Ecto neural progenitor cell (in vitro differentiated cells): ENCODE data around the gene ATP5PB.

Experiments
- DNase-seq: peaks from one replicate; pipeline ENCODE4 v3.0.0-alpha.2; 2018; ENCODE audit warnings: low spot score

Gene ATP5PB

DNA sequence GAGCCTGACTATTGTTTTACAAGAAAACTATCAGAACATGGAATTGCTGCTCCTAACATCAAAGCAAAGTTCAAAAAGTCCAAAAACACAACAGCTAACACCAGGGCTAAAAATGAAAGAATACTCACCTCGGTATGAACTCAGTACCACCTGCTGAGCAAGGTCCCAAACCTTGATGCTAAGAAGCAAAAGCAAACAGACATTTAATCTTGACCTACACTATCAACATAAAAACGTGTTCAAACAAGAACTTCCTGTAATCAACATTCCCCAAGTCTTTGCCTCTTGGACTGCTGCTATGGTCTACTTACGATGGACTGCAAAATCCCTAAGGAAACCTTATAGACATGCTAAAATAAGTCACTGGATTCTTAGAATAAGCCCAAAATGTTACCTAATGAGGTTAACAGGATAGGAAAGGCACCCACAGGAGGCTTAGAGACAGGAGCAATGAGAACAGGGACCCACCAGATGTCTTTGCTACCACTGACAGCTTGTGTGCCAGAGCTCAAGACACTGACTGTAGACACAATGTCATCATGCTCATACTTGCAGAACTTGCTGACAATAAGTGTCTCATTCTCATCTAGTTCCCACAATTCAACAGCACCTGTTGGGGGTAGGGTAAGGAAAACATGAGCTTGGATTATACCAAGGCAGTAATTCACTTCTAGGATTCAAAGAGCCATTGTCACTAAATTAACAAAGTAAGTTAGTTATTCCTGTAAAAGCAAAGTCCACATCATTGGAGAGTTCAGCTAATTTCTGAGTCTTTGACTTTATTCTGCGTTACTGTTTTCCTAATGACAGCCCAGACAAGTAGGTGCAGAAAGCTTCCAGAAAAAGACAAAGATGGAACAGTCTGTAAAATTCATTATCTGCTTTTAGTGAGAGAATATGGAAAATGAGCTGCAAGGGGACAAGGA lies 2.0 kb upstream of the ATP5PB start:
- no peak for DNase-seq

DNA sequence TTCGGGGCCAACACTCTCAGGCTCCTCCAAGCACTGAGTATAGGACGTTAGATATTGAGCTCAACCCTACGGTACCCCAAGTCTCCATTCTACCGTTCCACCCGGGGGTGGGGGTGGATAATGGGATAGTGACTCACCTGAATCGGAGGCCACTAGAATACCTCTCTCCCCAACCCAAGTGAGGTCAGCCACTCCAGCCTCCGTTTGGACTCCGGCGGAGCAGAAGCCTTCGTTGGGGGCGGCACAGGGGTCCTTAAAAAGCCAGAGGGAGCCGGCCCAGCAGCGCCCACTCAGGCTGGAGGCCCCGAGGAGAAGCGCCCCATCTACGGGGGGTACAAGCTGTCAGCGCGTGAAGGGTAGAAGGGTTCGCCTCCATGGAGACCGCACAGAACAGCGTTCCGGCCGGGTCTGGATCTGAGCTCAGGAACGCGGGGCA lies 764 bp upstream of the ATP5PB start:
- DNase-seq, result no peak

DNA sequence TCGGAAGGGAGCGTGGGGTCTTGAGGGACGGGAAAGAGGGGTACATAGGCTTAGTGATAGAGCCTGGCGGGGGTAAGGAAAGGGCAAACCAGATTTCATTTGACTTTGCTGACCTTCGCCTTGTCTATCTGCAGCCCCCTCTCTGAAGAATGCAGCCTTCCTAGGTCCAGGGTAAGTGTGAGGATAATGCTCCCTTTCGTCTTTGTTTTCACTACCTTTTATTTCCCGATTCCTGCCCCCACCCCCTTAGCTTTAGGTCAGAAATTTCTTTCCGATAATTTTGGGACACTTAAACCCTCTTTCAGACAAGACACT lies 396 bp downstream of the ATP5PB start:
- no peak for DNase-seq

DNA sequence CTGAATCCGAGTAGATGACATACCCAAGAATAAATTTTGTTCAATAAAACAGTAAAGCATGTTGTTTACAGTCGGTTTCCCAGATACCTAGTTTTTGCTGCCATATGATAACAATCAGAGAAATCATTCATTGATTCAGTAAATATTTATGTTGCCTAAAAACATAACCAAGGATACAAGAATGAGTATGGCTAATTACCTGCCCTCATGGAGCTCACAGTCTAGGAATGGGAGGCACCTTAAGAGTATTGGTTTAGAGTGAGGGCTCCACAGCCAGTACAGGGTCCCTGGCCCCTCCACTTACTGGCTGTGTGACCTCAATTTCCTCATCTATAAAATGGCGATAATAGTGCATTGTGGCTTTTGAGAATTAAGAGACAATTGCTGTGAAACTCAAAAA lies 921 bp downstream of the ATP5PB start:
- DNase-seq, result no peak

DNA sequence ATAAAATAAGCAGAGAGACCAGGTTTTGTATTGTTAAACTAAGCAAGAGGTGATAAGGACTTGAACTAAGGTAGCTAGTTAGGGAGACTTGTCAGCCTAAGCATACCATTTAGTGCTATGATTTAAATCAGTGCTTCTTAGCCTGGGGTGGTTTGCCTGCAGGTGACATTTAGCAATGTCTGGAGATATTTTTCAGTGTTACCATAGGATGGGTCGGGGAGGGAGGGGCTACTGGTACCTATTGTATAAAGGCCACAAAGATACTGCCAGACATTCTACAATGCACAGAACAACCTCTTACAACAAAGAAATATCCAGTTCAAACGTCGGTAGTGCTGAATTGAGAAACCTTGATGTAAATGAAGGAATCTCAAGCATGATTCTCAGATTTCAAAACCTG lies 3.3 kb downstream of the ATP5PB start:
- DNase-seq, result no peak

DNA sequence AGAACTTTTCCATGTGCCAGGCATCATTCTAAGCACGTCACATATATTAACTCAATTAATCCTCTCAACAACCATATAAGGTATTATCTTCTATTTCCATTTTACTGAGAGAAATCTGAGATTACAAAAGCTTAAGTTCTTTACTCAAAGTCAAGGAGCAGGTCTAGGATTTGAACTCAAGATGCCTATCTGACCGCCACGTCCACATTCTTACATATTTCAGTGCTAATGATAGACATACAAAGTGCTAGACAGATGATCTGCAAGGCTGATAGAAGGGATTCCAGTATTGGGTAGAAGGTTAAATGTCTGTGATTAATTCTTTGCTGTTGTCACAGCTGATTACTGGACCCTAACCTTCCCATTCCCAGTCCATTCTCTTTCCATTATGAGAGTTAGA lies 4.4 kb downstream of the ATP5PB start:
- DNase-seq, result no peak

DNA sequence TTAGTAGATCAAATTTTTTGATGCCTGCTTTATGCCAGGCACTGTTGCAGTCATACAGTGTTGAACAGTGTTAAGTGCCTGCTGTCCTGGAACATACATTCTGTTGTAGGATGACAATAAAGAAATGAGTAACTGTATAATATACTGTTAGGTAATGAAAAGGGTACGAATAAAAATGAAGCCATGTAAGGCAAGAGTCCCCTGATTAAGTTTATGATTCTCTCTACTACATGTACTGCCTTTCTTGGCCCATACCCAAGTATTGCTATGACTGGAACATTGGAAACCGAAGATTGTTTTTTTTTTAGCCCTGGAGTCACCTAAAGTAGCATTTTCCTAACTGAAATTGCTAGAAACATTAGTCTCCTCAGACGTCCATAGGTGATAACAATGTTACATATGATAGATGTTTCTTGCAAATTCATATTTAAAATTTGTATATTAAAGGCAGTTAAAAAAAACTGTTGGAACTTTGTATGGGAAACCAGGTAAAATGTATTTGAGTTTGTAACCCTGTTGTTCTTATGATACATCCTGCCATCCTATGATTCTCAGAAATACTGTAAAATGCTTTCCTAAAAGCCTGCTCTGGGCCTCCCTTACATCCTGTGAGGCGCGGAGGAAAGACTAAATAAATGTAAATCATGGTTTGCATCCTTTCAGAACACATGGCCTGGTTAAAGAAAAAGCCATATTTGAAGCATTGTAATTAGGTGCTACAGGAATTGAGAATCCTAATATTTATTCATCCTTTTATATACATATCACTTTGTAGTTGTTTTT lies 5.8 kb downstream of the ATP5PB start:
- DNase-seq, result no peak

DNA sequence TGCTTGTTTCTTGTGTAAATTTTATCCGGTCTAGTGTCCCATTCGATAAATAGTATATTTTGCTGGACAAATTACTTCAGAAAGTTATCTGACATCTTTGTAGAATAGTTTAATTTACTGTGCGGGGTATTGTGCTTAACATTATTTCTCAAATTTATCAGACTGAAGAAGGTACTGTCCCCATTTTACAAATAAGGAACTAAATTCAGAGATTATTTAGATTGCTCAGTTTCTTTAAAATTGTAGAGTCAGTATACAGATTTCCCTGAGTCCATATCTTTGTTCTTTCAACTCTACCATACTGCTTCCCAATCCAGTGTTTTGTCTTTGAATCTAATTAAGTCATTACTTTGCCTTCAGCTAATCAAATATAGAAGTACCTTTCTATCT lies 6.4 kb downstream of the ATP5PB start:
- DNase-seq, result no peak

DNA sequence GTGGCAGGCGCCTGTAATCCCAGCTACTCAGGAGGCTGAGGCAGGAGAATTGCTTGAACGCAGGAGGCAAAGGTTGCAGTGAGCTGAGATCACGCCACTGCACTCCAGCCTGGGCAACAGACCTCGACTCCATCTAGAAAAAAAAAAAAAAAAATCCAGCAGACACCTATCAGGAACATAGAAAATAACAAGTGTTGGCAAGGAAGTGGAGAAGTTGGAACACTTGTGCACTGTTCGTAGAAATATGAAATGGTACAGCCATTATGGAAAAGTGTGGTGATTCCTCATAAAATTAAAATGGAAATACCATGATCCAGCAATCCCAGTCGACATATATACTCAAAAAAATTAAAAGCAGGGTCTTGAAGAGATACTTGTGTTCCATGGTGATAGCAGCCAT lies 12.5 kb downstream of the ATP5PB start:
- no peak for DNase-seq

DNA sequence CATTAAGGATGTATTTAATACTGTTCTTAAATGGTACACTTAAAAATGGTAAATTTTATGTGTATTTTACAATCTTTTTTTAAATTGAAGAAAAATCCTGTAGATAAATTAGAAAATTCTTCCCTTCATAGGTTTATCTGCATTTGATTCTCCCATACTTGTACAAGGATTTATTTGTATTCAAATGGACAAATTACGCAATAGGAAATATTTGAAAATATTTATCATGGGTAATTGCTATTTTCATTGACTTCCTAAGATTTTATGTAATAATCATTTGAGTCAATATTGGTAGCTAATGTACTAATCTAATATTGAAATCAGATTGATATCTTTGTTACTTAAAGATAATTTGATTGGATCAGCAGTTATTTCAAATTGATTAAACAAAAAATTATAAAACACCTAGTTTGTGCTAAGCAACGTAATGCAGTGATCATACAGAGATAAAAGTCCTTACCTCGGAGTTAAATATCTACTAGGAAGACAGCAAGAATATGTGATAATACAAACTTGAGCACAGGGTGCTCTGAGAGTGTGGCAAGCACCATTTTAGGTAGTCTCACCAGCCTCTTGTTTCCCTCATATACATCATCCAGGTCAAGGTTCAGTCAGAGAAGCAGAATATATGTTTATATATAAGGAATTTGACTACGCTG lies 13.2 kb downstream of the ATP5PB start:
- no peak for DNase-seq

DNA sequence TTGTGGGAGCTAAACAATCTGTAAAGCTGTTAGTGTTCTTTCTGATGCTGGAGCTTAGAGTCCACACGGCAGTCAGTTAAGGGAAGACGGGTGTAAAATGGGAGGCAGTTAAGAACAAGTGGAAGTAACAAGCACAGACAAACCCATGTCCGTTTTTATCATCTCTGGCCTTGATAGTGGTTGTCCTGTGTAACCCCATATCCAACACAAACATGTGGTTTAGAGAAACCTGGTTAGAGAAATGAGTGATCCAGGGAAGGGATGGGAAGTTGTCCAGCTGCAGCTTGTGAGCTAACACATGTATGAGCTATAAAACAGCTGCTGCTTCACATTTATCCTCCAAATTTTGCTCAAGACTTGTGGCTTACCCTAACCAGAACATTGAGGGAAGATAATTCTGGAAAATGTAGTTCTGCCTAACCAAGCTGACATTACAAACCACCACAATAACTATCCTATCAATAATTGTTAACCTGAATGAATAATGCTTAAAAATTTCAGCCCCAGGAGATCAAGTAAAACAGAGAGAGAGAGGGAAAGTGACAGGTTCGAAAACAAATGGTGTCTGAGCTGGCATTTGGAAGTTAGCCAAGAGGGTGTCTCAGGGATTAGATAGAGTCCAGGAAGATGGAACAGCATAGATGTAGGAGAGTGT lies 13.9 kb downstream of the ATP5PB start:
- no peak for DNase-seq

DNA sequence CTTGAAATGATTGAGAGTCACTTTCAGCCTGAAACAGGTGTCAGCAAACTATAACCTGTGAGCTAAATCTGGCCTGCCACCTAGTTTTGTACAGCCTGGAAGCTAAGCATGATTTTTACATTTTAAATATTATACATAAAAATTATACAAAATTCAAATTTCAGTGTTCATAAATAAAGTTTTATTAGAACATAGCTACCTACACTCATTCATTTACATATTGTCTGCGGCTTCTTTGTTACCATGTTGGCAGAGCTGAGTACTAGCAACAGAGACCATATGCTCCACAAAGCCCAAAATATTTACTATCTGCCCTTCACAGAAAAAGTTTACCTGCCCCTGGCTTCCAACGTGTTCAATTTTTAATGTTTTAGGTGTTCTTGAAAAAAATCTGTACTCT lies 16.5 kb downstream of the ATP5PB start:
- no peak for DNase-seq

DNA sequence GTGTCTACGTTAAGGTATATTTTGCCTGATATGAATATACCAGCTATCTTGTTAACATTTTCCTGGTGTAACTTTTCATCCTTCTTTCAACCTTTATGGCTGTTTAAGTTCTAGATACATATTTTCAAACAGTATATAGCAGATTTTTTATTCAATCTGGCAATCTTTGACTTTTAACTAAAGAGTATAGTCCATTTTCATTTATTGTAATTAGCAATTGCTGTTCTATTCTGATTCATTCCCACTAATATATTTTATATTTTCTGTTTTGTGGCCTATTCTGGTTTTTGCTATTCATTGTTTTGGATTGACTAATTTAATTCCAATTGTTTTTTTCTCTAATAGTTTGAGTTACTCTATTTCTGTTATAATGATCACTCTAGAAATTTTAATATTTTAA lies 17.2 kb downstream of the ATP5PB start:
- no peak for DNase-seq

DNA sequence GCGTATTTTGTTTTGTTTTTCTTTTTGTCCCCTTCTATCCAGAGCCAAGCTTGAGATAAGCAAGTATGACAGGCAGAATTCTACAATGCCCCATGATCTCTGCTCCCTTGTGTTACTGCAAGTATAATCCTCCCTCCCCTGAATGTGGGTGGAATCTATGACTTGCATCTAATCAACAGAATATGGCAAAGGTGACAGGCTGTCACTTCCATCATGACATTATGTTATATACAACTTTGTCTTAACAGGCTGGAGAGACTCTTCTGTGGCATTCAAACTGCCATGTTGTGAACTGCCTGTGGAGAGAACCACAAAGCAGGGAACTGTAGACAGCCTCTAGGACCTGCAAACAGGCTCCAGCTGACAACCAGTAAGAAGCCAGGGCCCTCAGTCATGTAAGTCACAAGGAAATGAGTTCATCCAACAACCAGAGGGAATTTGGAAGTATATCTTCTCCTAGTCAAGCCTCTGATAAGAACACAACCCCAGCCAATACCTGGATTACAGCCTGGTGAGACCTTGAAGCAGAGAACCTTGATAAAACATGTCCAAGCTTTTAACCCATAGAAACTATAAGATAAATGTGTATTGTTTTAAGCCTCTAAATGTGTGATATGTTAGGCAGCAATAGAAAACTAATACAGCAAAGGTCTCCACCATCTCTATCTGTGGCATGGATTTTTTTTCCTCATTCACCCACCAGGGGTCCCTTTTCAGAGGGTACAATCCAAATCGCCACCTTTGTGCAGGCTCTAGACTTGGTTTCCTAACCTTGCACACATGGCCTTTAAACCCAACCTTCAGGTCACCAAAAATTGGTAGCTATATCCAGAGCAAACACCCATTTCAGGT lies 18.8 kb downstream of the ATP5PB start:
- DNase-seq, result no peak

DNA sequence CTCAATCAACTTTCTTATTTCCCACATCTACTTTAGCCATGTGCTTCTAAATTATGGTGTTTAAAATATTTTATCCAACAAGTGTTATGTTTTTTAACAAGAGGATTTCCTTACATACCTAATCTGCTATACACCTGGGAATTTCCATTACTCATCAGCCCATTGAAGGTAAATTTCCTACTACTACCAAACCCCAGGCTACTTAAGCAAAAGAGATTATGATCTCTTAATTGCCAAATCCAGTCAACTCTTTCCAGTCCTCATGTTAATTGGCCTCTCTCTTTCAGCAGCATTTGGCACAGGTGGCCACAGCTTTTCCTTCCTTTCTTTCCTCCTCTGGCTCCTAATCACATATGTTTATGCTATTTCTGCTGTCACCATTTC lies 19.4 kb downstream of the ATP5PB start:
- DNase-seq, result no peak

DNA sequence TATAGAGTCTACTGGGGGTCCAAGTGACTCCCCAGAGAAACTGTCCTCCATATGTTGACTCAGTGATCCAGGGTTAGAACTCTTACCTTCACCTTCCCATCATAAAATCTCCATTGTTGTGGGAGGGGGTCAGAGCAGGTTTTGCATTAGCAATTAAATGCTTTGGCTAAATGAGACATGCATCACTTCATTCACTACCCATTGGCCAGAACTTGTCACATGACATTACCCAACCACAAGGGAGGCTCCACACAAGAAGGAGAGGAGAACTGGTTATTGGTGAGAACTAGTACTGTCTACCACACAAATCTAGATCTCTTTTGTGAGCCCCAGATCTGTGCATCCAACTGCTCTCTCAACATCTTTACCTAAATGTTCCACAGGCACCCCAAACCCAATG lies 20.3 kb downstream of the ATP5PB start:
- DNase-seq, result no peak

DNA sequence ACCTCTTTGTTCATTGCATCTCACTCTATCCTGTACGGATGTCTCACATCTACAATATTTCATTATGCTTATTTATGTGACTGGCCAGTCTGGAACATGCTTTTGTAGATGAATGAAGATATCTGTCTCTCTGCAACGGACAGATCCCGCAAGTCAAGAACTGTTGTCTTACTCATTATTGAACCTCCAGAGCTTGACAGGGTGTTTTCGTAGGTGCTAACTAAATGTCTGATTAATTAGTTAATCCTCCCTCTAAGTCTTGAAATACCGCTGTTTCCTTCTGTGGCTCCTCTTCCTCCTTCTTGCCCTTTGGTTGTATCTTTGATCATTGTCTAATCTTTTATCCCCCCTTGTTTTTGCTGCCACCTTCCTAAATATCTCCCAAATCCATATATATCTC lies 21.3 kb downstream of the ATP5PB start:
- DNase-seq, result no peak

DNA sequence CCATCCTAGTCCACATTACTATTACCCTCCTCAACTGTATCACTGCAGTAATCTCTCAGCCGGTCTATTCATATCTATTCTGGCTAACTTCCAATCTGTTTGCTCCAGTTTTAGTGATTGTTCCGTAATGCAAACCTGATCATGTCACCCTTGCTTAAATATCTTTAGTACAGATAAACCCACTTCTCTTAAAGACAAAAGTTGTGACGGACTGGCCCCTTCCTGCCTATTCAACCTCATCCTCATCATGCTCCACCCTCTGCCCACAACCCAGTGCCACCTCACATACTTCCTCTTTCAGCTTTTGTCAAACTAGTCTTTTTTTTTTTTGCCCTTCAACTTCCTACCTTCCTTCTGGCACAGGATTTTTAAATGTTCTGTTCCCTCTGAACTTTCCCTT lies 21.7 kb downstream of the ATP5PB start:
- no peak for DNase-seq

DNA sequence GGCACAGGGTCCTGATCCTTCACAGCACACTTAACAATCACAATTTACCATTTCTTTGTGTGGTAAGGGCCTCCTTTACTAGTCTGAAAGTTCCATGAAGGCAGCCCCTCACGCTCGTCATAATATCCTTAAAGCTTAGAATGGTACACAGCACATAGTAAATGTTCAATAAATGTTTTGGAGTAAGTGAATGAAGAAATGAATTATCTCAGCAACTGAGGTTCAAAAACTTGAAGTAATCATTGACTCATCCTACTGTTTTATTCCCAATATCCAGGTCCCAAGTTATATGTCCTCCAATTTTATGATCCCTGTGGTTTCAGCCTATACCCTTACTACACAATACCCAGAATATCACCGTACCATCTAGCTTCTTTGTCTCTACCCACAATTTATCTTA lies 22.3 kb downstream of the ATP5PB start:
- no peak for DNase-seq

DNA sequence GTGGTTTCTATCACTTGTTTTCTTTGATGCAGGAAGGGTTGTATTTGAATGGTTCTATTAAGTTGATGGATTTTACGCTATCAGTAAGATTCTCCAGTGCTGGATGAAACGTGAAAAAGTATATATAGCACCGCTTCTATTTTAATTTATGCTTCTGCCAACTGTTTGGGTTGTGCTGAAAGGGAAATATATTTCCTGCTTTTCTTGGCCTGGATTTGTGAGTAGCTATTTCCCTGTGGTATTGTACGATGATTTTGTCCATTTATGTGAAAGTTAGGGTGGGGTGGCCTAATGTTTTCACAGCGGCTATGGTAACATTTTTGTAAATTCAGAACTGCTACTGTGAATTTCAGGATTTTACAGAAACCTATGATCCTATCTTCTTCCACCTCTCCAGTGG lies 24.8 kb downstream of the ATP5PB start:
- no peak for DNase-seq

DNA sequence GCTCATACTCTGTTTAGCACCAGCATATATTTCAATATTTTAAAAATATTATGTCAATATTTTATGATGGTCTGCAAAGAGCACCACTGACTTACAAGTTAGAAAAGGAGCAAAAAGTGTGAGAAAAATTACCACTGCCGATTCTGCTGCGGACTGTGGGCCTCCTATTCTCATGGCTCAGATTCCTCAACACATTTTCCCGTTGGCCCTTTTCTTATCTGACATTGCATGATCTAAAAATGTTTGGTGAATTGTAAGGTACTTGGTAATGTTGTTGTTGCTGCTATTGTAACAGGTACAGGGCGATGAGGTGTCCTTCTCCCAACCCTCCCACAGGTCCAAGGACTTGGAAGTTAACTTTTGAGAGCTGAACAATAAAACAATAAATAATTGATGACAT lies 25.3 kb downstream of the ATP5PB start:
- DNase-seq, result no peak

DNA sequence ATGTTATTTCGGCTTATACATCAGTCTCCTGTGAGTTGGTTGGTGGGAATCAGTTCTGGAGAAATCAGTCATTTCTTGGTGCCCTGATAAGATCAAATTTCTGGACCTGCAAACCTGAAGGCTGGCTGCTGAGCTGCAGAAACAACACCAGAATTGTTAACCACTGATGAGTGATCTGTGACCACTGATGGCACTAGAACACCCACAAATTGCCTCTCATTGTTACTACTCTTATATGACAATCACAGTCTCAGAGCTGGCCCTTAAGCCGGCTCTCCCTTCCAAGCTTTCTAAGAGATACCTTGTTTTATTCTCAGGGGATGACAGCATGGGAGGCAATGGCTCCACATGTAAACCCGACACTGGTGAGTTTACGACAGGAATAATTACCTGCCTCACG lies 26.4 kb downstream of the ATP5PB start:
- no peak for DNase-seq
